ENCODE measurements around the gene MPP7. TPM values are rescaled to one million over a fixed set of nuclear protein-coding genes. Genes with fewer than 3 reads are reported as not detected.

MPP7 gene
- total RNA-seq, 4 donors from 2014 or later, result 39.1 to 47.3 (median 43.2) TPM

DNA sequence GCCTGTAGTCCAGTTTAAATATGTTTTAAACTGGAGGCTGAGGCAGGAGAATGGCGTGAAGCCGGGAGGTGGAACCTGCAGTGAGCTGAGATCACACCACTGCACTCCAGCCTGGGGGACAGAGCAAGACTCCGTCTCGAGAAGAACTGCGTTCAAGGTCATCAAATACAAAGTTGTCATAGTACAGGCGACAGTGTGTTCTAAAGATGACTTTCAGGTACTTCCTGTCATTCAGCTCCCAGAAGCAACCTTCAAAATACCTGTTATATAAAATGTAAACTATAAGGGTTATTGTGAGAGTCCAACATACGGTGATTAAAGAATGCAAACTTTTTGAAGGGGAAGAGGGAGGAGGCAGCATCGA, 8.7 kb downstream of the MPP7 start:
- H3K27me3 ChIP-seq, result no peaks in the 10 kb centered on the region
- no peaks in the 10 kb centered on the region for H3K9me3 ChIP-seq
- H3K36me3 ChIP-seq, result no peaks in the 10 kb centered on the region
- H3K4me1 ChIP-seq, result peaks cover 46% of the 10 kb centered on the region
- no peak overlapping the region for H3K4me3 ChIP-seq
- H3K27ac ChIP-seq, result no peak overlapping the region
- no peak for DNase-seq (ENCODE audit: low spot score in 2 of 2)
- TF ChIP-seq POLR2AphosphoS5 (IDR thresholded peaks at IDR 0.05) (no peak), EP300 (IDR thresholded peaks at IDR 0.05) (no peak), POLR2A (IDR thresholded peaks at IDR 0.05) (no peak)
- TF ChIP-seq, protein P1, sequence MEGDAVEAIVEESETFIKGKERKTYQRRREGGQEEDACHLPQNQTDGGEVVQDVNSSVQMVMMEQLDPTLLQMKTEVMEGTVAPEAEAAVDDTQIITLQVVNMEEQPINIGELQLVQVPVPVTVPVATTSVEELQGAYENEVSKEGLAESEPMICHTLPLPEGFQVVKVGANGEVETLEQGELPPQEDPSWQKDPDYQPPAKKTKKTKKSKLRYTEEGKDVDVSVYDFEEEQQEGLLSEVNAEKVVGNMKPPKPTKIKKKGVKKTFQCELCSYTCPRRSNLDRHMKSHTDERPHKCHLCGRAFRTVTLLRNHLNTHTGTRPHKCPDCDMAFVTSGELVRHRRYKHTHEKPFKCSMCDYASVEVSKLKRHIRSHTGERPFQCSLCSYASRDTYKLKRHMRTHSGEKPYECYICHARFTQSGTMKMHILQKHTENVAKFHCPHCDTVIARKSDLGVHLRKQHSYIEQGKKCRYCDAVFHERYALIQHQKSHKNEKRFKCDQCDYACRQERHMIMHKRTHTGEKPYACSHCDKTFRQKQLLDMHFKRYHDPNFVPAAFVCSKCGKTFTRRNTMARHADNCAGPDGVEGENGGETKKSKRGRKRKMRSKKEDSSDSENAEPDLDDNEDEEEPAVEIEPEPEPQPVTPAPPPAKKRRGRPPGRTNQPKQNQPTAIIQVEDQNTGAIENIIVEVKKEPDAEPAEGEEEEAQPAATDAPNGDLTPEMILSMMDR (IDR thresholded peaks at IDR 0.05), result no peak
- WGBS, result 62% methylated on average over 8 of the region's 8 CpGs

DNA sequence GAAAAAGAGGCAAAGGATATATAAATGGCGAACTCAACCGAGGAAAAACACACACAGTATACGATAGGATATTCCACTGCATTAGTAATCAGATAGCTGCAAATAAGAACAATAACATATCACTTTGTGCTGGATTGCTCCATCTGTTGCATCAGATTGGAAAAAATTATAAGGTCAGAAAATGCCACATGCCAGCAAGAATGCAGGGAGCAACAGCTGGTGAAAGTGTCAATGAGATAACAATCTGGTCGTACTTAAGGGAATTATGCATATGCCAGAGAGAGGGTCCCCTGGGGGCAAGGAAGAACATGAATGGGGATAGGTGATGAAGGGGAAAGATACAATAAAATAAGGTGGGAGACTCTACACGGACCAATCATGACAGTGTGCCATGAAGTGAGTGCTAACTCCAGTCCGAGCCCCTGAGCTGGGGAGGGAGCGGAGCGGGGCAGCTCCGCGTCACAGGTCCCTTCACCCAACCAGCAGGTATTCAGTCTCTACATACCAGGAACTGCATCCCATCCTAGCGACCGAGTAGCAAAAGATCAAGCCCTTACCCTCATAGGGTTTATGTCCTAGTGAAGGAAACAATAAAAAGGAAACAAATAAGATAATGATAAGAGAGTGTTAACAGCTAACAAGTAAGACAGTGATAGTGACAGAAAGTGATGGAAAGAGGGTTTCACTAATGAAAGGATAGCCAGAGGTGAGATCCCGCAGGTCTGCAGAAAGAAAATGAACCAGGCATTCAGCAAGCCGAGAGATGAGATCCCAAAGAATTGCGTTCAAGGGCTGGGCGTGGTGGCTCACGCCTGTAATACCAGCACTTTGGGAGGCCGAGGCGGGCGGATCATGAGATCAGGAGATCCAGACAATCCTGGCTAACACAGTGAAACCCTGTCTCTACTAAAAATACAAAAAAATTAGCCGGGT, 9.4 kb downstream of the MPP7 start:
- Histone ChIP-seq H3K9me3 (no peaks in the 10 kb centered on the region), H3K36me3 (no peaks in the 10 kb centered on the region), H3K27ac (no peak overlapping the region), H3K27me3 (no peaks in the 10 kb centered on the region), H3K4me1 (peaks cover 46% of the 10 kb centered on the region), H3K4me3 (no peak overlapping the region)
- TF ChIP-seq, protein P1 (IDR thresholded peaks at IDR 0.05), result no peak
- TF ChIP-seq POLR2A (IDR thresholded peaks at IDR 0.05) (no peak), EP300 (IDR thresholded peaks at IDR 0.05) (no peak)
- DNase-seq (ENCODE audit: low spot score in 2 of 2), result no peak
- 82% methylated on average over 21 of the region's 21 CpGs for WGBS

DNA sequence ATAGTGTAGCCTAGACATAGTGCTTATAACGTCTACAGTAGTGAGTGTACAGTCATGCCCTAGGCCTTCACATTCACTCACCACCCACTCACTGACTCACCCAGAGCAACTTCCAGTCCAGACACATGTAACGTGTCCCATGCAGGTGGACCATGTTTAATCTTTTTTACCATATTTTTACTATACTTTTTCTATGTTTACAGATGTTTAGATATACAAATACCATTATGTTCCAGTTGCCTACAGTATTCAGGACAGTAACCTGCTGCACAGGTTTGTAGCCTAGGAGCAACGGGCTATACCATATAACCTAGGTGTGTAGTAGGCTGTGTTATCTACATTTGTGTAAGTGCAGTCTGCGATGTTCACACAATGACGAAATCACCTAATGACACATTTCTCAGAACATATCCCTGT, 11.0 kb downstream of the MPP7 start:
- Histone ChIP-seq H3K27me3 (no peaks in the 10 kb centered on the region), H3K4me1 (peaks cover 46% of the 10 kb centered on the region), H3K36me3 (no peaks in the 10 kb centered on the region), H3K4me3 (no peak overlapping the region), H3K27ac (peak overlapping the region; percentile 68), H3K9me3 (no peaks in the 10 kb centered on the region)
- WGBS, result 55% methylated on average over 5 of the region's 5 CpGs
- TF ChIP-seq, protein P1 (IDR thresholded peaks at IDR 0.05), result no peak
- TF ChIP-seq EP300 (IDR thresholded peaks at IDR 0.05), result no peak
- TF ChIP-seq POLR2A (IDR thresholded peaks at IDR 0.05), result no peak
- no peak for TF ChIP-seq POLR2AphosphoS5 (IDR thresholded peaks at IDR 0.05)
- no peak for DNase-seq (ENCODE audit: low spot score in 2 of 2)

DNA sequence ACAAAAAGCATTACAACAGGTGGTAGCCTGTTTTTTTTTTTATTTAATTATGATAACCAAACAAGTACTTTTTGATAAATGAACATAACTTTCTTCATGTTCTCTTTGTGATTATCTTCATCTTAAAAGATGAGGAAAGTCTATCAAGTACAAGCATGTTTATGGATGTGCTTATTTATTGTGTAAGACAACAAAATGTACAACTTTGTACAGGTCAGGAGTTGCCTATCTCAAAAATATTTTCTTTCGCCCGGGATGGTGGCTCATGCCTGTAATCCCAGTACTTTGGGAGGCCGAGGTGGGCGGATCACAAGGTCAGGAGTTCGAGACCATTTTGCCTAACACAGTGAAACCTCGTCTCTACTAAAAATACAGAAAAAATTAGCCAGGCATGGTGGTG, 17.0 kb downstream of the MPP7 start:
- TF ChIP-seq POLR2A (IDR thresholded peaks at IDR 0.05) (no peak), EP300 (IDR thresholded peaks at IDR 0.05) (no peak), POLR2AphosphoS5 (IDR thresholded peaks at IDR 0.05) (no peak)
- TF ChIP-seq, protein P1 (IDR thresholded peaks at IDR 0.05), result no peak
- Histone ChIP-seq H3K36me3 (no peaks in the 10 kb centered on the region), H3K27me3 (no peaks in the 10 kb centered on the region), H3K27ac (no peak overlapping the region), H3K9me3 (no peaks in the 10 kb centered on the region), H3K4me1 (peaks cover 25% of the 10 kb centered on the region), H3K4me3 (no peak overlapping the region)
- DNase-seq (ENCODE audit: low spot score in 2 of 2), result no peak
- WGBS, result 54% methylated on average over 6 of the region's 6 CpGs

DNA sequence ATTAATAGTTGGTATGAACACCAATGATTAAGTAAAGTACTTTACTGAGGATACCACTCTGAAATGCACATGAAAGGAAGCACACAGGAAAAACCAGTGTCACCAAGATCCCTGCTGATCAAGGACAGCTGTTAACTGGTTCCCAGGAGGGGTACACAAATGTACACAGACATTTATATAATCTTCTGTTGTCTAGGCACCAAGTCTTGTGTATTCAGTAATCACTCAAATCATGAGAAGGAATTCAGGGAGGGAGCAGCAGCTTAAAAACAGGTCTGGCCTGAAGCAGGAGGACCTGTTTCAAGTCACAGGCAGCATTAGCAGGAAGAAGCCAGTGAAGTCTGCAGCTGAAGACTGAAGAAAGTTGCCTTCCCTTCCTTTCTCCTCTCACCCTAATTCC, 18.7 kb downstream of the MPP7 start:
- Histone ChIP-seq H3K27ac (peak overlapping the region; percentile 66), H3K36me3 (no peaks in the 10 kb centered on the region), H3K4me1 (peaks cover 25% of the 10 kb centered on the region), H3K9me3 (no peaks in the 10 kb centered on the region), H3K27me3 (no peaks in the 10 kb centered on the region), H3K4me3 (no peak overlapping the region)
- no peak for DNase-seq (ENCODE audit: low spot score in 2 of 2)
- no peak for TF ChIP-seq EP300 (IDR thresholded peaks at IDR 0.05)
- TF ChIP-seq, protein P1 (IDR thresholded peaks at IDR 0.05), result no peak
- no peak for TF ChIP-seq POLR2A (IDR thresholded peaks at IDR 0.05)
- TF ChIP-seq POLR2AphosphoS5 (IDR thresholded peaks at IDR 0.05), result peak in 2 of 3 donors; percentile 22 to 47

Data from suprapubic skin (tissue), 4 donors.